Uterus (tissue), 4 donors: ENCODE measurements around the gene CSF2. TPM values are rescaled to one million over a fixed set of nuclear protein-coding genes. Genes with fewer than 3 reads are reported as not detected.
A peak's percentile ranks its signal among the peaks of the same experiment; 100 is the strongest.
"Not testable (repeated sequence)": the region's sequence is repeated elsewhere in the genome, so short reads cannot be mapped to it uniquely, and the experiment has no call there.

ENCODE experiments used
- DNase-seq, 2 donors: peaks; one replicate each; pipeline ENCODE4 v3.0.0-alpha.2; 2019 to 2020
- H3K27ac ChIP-seq, 2 donors: fragments of 200-600 bp; sonication (generic); 1 replicate in 1 of 2; 2 replicates in 1 of 2; pipeline ENCODE4 v1.5.1; 2016 to 2018
- H3K27me3 ChIP-seq, 2 donors: fragments of 200-600 bp; sonication (generic); one replicate each; pipeline ENCODE4 v1.5.1; 2018 to 2019; ENCODE audit warnings: control low read depth in 1 of 2
- H3K36me3 ChIP-seq, 2 donors: fragments of 200-600 bp; sonication (generic); one replicate each; pipeline ENCODE4 v1.5.1; 2019; ENCODE audit warnings: control low read depth in 1 of 2
- H3K4me1 ChIP-seq, 2 donors: fragments of 200-600 bp; sonication (generic); one replicate each; pipeline ENCODE4 v1.5.1; 2018 to 2019; ENCODE audit warnings: control low read depth in 1 of 2
- H3K4me3 ChIP-seq, 2 donors: fragments of 200-600 bp; sonication (generic); 1 replicate in 1 of 2; 2 replicates in 1 of 2; pipeline ENCODE4 v1.5.1; 2018 to 2019; ENCODE audit warnings: mild to moderate bottlenecking in 1 of 2
- H3K9me3 ChIP-seq, 2 donors: fragments of 200-600 bp; sonication (generic); one replicate each; pipeline ENCODE4 v1.5.1; 2019; ENCODE audit warnings: control low read depth in 1 of 2
- POLR2A ChIP-seq, 2 donors: fragments of 450-650 bp; IDR thresholded peaks; one replicate each; pipeline ENCODE4 v1.6.1; 2016; ENCODE audit warnings: antibody characterized with exemption in 2 of 2, mild to moderate bottlenecking in 1 of 2, moderate library complexity in 1 of 2
- intact Hi-C: fragments of 100-400 bp; cut with DNase I; formaldehyde crosslinking; loops from one replicate; pipeline ENCODE4 v1.15.1; 2023; ENCODE audit warnings: low total_unique reads
- total RNA-seq, 4 donors: library from RNA; depleted of rRNA in 3 of 4; stranded (reverse); fragments of >200 nt in 3 of 4; gene quantifications; one replicate each; pipeline versions ENCODE4 v1.1.0 to v1.2.4, GENCODE V29; 2014 to 2023
- TF ChIP-seq, protein P1 (sequence below), 4 experiments: fragments of 200-600 bp in 2 of 4; fragments of 450-650 bp in 2 of 4; sonication (generic) in 2 of 4; IDR thresholded peaks; one replicate each; pipeline ENCODE4 v1.5.1; 2016 to 2019; ENCODE audit warnings: antibody characterized with exemption in 4 of 4, mild to moderate bottlenecking in 2 of 4, moderate library complexity in 1 of 4
- donor health status: DM: yes; HTN: yes; CAD: no.

CSF2 gene
- total RNA-seq, 4 donors from 2014 or later = not detected

DNA sequence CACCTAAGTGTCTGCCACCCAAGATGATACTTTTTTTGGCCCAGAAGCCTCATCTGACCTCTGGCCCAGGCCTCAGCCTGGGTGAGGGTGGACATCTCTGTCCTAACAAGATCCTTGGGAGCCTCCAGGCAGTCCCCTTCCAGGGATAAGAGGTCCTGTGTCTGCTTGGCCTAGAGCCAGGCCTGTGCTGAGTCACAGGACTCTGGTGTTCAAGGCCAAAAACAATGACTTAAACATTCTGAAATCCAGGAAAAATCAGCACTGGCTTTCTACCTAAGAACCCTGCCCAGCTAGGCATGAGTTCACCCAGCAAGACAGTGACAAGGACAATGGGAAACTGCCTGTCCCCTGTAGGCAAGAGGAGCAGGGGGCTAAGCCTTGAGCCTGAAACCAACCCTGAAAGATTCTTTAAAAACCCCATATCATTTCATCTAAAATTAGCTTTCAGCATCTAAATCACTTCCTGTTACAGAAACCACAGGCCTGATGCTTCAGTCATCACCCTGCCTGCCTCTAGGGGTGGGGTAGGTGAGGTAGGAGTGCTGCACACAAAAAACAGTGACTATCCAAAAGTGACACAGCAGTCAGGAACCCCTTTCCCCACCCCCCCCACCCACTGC, 29.9 kb downstream of the CSF2 start:
- Histone ChIP-seq H3K4me3 (no peak overlapping the region), H3K27me3 (no peaks in the 10 kb centered on the region), H3K36me3 (no peaks in the 10 kb centered on the region), H3K4me1 (no peaks in the 10 kb centered on the region), H3K9me3 (no peaks in the 10 kb centered on the region), H3K27ac (peak overlapping the region in 1 of 2 donors; percentile 35)
- DNase-seq = peak; percentile 34 to 36
- intact Hi-C loops = no loop called here
- TF ChIP-seq, protein P1, sequence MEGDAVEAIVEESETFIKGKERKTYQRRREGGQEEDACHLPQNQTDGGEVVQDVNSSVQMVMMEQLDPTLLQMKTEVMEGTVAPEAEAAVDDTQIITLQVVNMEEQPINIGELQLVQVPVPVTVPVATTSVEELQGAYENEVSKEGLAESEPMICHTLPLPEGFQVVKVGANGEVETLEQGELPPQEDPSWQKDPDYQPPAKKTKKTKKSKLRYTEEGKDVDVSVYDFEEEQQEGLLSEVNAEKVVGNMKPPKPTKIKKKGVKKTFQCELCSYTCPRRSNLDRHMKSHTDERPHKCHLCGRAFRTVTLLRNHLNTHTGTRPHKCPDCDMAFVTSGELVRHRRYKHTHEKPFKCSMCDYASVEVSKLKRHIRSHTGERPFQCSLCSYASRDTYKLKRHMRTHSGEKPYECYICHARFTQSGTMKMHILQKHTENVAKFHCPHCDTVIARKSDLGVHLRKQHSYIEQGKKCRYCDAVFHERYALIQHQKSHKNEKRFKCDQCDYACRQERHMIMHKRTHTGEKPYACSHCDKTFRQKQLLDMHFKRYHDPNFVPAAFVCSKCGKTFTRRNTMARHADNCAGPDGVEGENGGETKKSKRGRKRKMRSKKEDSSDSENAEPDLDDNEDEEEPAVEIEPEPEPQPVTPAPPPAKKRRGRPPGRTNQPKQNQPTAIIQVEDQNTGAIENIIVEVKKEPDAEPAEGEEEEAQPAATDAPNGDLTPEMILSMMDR (IDR thresholded peaks at IDR 0.05) = no peak
- TF ChIP-seq POLR2A (IDR thresholded peaks at IDR 0.05) = no peak

- Histone ChIP-seq H3K36me3 (no peaks in the 10 kb centered on the region), H3K27ac (no peak overlapping the region), H3K4me3 (no peak overlapping the region), H3K4me1 (no peaks in the 10 kb centered on the region), H3K27me3 (no peaks in the 10 kb centered on the region), H3K9me3 (no peaks in the 10 kb centered on the region)
- TF ChIP-seq POLR2A (IDR thresholded peaks at IDR 0.05) = no peak
- TF ChIP-seq, protein P1 (IDR thresholded peaks at IDR 0.05) = no peak
- intact Hi-C loops = no loop called here
- DNase-seq = no peak
Measured at GRCh38 chr5:132103969-132104391, 30.4 kb downstream of the CSF2 start.

- Histone ChIP-seq H3K27me3 (no peaks in the 10 kb centered on the region), H3K4me3 (no peak overlapping the region), H3K27ac (no peak overlapping the region), H3K9me3 (no peaks in the 10 kb centered on the region), H3K36me3 (no peaks in the 10 kb centered on the region), H3K4me1 (no peaks in the 10 kb centered on the region)
- DNase-seq = no peak
- TF ChIP-seq POLR2A (IDR thresholded peaks at IDR 0.05) = no peak
- TF ChIP-seq, protein P1 (IDR thresholded peaks at IDR 0.05) = no peak
- intact Hi-C loops = no loop called here
Measured at GRCh38 chr5:132104556-132104955, 31.0 kb downstream of the CSF2 start.

DNA sequence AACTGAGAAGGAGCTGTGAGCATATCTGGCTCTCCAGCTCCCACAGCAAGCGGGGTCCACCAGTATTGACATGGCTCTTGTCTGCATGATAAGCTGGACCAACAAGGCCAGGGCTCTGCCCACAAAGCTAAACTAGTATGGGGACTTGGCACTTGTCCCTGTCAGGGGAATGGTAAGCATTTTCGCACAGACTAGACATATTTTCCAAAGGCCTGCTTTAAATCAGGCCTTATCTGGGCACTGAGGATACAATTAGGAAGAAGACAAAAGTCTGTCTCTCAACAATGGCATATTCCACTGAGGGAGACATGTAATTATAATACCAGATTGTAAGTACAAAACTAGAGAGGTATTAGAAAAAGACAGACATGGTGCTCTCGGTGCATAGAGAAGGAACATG, 32.1 kb downstream of the CSF2 start:
- H3K4me3 ChIP-seq = no peak overlapping the region
- no peaks in the 10 kb centered on the region for H3K27me3 ChIP-seq
- no peaks in the 10 kb centered on the region for H3K4me1 ChIP-seq
- H3K27ac ChIP-seq = no peak overlapping the region
- TF ChIP-seq, protein P1 (IDR thresholded peaks at IDR 0.05) = no peak
- no peak for TF ChIP-seq POLR2A (IDR thresholded peaks at IDR 0.05)
- DNase-seq = no peak
- no peaks in the 10 kb centered on the region for H3K36me3 ChIP-seq
- no peaks in the 10 kb centered on the region for H3K9me3 ChIP-seq
- intact Hi-C loops = no loop called here

DNA sequence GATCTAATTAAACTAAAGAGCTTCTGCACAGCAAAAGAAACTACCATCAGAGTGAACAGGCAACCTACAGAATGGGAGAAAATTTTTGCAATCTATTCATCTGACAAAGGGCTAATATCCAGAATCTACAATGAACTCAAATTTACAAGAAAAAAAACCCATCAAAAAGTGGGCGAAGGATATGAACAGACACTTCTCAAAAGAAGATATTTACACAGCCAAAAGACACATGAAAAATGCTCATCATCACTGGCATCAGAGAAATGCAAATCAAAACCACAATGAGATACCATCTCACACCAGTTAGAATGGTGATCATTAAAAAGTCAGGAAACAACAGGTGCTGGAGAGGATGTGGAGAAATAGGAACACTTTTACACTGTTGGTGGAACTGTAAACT, 34.9 kb downstream of the CSF2 start:
- intact Hi-C loops, H3K36me3 ChIP-seq, H3K4me1 ChIP-seq, H3K27ac ChIP-seq, DNase-seq, H3K9me3 ChIP-seq, H3K27me3 ChIP-seq, H3K4me3 ChIP-seq: not testable (repeated sequence)

- H3K36me3 ChIP-seq, H3K27ac ChIP-seq, intact Hi-C loops, H3K9me3 ChIP-seq, H3K4me3 ChIP-seq, DNase-seq, H3K4me1 ChIP-seq, H3K27me3 ChIP-seq: not testable (repeated sequence)
Measured at GRCh38 chr5:132108957-132109356, 35.4 kb downstream of the CSF2 start.
